NB4 (cell line): ENCODE results near the gene MTX1.
A peak's percentile ranks its signal among the peaks of the same experiment; 100 is the strongest.
"Not testable (repeated sequence)": the region's sequence is repeated elsewhere in the genome, so short reads cannot be mapped to it uniquely, and the experiment has no call there.

Source experiments
- DNase-seq: peaks from one replicate; pipeline ENCODE4 v3.0.0; 2010; ENCODE audit warnings: low read depth
- H3K4me3 ChIP-seq: one replicate; pipeline ENCODE4 v1.5.1; 2011; ENCODE audit warnings: mild to moderate bottlenecking, low read depth, low read length, moderate library complexity
- MYC ChIP-seq: IDR thresholded peaks from 2 replicates; pipeline ENCODE4 v1.6.1; 2011; ENCODE audit warnings: low read depth, low read length
- POLR2A ChIP-seq: IDR thresholded peaks from 2 replicates; pipeline ENCODE4 v1.6.1; 2011; ENCODE audit warnings: mild to moderate bottlenecking; ENCODE audit not compliant: insufficient read length; ENCODE audit errors: extremely low read depth
- TF ChIP-seq, protein P1 (sequence below): IDR thresholded peaks from one replicate; pipeline ENCODE4 v1.5.1; 2012; ENCODE audit warnings: low read depth, low read length
- TF ChIP-seq, protein P2 (sequence below): IDR thresholded peaks from 2 replicates; pipeline ENCODE4 v1.6.1; 2011; ENCODE audit warnings: low read depth, low read length

The MTX1 gene, protein sequence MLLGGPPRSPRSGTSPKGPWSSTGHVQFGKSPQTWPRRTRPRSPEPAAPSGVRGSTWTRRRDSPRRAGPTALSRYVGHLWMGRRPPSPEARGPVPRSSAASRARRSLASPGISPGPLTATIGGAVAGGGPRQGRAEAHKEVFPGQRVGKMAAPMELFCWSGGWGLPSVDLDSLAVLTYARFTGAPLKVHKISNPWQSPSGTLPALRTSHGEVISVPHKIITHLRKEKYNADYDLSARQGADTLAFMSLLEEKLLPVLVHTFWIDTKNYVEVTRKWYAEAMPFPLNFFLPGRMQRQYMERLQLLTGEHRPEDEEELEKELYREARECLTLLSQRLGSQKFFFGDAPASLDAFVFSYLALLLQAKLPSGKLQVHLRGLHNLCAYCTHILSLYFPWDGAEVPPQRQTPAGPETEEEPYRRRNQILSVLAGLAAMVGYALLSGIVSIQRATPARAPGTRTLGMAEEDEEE

DNA sequence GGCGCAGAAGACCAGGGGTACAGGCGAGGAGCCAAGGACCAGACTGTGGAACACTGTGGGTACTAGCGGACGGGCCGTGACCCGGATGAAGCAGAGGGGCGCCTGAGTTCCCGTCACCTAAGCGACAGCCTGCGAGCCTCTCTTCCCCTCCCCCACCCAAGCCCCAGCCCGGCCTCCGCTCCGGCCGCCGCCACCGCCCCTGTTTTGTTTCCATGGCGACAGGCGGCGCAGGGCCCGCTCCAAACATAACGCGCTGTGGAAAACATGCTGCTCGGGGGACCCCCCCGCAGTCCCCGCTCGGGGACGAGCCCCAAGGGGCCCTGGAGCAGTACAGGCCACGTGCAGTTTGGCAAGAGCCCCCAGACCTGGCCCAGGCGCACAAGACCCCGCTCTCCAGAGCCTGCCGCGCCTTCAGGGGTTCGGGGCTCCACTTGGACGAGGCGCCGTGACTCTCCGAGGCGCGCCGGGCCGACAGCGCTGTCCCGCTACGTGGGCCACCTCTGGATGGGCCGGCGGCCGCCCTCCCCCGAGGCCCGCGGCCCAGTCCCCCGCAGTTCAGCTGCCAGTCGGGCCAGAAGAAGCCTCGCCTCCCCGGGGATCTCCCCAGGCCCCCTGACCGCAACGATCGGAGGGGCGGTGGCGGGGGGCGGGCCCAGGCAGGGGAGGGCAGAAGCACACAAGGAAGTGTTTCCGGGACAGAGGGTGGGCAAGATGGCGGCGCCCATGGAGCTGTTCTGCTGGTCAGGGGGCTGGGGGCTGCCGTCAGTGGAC, at the start of gene MTX1:
Gene MTX1 (plus strand): TSS at position 155 of the 771 bp plus-strand sequence. CDS start 110 bp downstream, at position 265.
- peak; percentile 93 for DNase-seq
- peak; percentile 53; the same call in 1 of the 2 replicates for TF ChIP-seq MYC
- TF ChIP-seq, protein P1, sequence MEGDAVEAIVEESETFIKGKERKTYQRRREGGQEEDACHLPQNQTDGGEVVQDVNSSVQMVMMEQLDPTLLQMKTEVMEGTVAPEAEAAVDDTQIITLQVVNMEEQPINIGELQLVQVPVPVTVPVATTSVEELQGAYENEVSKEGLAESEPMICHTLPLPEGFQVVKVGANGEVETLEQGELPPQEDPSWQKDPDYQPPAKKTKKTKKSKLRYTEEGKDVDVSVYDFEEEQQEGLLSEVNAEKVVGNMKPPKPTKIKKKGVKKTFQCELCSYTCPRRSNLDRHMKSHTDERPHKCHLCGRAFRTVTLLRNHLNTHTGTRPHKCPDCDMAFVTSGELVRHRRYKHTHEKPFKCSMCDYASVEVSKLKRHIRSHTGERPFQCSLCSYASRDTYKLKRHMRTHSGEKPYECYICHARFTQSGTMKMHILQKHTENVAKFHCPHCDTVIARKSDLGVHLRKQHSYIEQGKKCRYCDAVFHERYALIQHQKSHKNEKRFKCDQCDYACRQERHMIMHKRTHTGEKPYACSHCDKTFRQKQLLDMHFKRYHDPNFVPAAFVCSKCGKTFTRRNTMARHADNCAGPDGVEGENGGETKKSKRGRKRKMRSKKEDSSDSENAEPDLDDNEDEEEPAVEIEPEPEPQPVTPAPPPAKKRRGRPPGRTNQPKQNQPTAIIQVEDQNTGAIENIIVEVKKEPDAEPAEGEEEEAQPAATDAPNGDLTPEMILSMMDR = no peak
- TF ChIP-seq, protein P2, sequence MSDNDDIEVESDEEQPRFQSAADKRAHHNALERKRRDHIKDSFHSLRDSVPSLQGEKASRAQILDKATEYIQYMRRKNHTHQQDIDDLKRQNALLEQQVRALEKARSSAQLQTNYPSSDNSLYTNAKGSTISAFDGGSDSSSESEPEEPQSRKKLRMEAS = peak; percentile 65; the same call in 1 of the 2 replicates
- peak within 1 kb of the TSS; percentile 100 for H3K4me3 ChIP-seq

DNA sequence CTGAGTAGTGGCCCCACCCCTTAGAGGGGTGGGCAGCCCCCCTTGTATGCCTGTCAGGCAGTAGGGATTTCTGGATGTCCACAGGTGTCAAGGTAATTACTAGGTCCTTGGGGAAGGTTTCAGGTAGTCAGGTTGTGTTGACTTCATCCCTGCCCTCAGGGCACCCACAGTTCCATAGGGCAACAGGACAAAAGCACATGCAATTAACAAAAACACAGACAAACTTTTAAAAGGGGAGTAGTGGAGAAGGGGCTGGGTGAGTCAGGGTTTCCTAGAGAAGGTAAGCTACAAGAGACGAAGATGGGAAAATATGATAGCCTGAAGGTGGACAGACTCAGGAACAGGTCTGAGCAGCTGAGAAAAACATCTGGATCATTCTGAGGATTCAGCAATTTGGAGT, 49.5 kb upstream of the MTX1 start:
- DNase-seq = no peak
- no peak for TF ChIP-seq POLR2A
- no peak for TF ChIP-seq MYC
- TF ChIP-seq, protein P1 = no peak
- H3K4me3 ChIP-seq = no peak overlapping the region

DNA sequence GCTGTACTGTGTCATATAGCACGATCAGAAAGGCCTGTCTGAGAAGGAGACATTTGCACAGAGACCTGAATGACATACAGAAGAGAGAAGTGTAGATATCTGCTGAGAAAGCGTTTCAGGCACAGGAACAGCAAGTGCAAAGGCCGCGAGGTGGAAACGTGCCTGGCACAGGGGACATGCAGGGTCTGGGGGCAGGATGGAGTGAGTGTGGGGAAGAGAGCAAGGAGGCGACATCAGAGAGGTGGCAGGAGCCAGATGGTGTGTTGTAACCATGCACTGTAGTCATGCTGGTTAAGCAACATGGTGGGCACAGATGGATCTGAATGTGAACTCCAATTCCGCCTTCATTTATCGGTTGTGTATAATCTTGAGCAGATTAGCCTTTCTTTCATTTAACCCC, 48.4 kb upstream of the MTX1 start:
- no peak for TF ChIP-seq MYC
- TF ChIP-seq, protein P1 = no peak
- TF ChIP-seq, protein P2 = no peak
- no peak for TF ChIP-seq POLR2A
- DNase-seq = no peak
- H3K4me3 ChIP-seq = no peak overlapping the region

DNA sequence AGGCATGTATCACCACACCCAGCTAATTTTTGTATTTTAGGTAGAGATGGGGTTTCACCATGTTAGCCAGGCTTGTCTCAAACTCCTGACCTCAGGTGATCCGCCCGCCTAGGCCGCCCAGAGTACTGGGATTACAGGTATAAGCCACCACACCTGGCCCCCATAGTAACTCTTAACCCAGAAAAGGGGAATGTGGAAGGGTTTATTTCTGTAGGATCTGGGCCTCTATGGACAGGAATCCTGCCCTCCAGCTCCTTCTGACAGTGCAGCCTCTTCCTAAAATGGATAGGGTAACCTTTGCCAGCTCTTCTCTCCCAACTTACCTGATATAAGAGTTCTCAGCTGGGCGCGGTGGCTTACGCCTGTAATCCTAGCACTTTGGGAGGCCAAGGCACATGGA, 45.9 kb upstream of the MTX1 start:
- not testable (repeated sequence) for H3K4me3 ChIP-seq, DNase-seq

DNA sequence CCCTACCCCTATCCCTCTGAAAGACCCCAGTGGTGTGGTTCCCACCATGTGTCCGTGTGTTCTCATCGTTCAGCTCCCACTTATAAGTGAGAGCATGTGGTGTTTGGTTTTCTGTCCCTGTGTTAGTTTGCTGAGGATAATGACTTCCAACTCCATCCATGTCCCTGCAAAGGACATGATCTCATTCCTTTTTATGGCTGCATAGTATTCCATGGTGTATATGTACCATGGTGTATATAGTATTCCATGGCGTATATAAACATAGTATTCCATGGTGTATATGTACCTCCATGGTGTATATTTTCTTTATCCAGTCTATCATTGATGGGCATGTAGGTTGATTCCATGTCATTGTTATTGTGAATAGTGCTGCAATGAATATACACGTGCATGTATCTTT, 44.7 kb upstream of the MTX1 start:
- DNase-seq, H3K4me3 ChIP-seq: not testable (repeated sequence)

DNA sequence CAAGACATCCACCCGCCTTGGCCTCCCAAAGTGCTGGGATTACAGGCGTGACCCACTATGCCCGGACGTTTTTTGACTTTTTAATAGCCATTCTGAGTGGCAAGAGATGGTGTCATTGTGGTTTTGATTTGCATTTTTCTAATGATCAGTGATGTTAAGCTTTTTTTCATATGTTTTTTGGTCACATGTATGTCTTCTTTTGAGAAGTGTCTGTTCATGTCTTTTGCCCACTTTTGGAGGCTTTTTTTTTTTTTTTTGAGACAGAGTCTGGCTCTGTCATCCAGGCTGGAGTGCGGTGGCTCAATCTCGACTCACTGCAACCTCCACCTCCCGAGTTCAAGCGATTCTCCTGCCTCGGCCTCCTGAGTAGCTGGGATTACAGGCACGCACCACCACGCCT, 43.9 kb upstream of the MTX1 start:
- DNase-seq, H3K4me3 ChIP-seq: not testable (repeated sequence)

DNA sequence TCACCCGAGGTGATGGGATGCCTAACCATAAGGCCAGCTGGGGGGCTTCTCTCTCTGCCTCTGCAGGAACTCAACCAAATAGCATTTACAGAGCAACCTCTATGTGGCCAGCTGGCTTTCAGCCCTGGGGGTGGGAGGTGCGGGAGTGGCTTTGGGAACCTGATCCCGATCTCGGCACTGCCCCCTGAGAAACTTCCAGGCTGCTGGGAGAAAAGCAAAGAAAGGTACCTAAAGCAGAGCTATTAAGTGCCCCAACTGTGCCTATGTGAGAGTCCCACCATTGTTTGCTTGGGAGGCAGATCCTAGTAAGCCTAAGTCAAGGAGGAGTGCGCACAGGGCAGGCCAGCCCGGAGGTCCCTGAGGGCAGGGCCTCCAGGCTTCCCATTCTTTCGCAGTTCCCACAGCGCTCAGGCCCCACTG, 42.4 kb upstream of the MTX1 start:
- no peak overlapping the region for H3K4me3 ChIP-seq
- TF ChIP-seq MYC = no peak
- no peak for TF ChIP-seq POLR2A
- TF ChIP-seq, protein P2 = no peak
- TF ChIP-seq, protein P1 = no peak
- DNase-seq = no peak
